ENCODE data around the gene MBNL1. TPM values are rescaled to one million over a fixed set of nuclear protein-coding genes. Genes with fewer than 3 reads are reported as not detected.

The MBNL1 gene
- total and polyA plus RNA-seq, 2 of the 4 experiments (the other 2 are of a cell fraction): 127 to 664 TPM

DNA sequence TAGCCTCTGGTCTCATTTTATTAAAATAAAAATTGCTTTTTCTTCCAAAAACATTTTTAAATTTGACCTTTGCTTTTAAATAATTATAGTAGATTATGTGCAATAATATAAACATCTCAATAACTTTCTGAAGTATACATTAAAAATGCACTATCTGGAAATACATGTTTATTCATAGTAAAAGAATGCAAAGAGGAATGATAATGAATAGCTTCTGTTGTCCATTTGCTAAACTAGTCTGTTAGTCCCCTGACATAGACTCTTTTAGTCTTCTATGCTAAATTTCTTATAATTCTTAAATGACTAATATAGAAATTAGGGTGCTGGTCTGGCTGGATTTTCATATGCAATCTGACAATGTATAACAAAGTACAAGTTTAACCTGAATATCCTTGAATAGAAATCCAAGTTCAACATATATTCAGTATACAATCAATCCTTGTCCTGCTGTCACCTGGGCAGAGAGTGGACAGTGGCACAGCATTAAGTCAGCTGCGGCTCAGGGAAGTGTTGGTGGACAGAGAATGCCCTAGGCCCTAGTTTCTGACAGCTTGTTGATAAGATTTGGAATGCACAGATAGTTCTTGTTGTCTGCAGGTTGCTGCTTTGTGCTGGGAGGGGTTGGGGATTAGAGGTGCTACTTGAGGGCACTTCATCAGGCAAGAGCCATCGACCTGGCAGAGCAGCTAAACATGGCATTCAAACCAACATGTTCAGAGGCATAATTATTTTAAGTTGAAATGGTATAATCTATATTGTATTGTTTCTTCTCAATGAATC is 161.7 kb downstream of the MBNL1 start:
- no TSS peak for BruUV-seq (replicated peaks)
- H3K4me3 ChIP-seq (ENCODE audit: insufficient read depth, low read depth, low read length): no peak overlapping the region
- 0 out of 3 replicates have a peak overlapping the region, but pooled peaks have one; percentile 71 for H2BK15ac ChIP-seq (ENCODE audit: low read depth, low read length)
- peak overlapping the region; percentile 60 for H2AK9ac ChIP-seq (replicated peaks; ENCODE audit: low read depth, low read length, poor library complexity)
- intact Hi-C loops (cut with micrococcal nuclease) (no loop called here), in situ Hi-C loops (cut with MboI; ENCODE audit: low sequenced_read_pairs) (no loop called here), dilution Hi-C loops (cut with HindIII; ENCODE audit: low sequenced_read_pairs, unreplicated experiment) (no loop called here)
- H3K4me2 ChIP-seq (ENCODE audit: low read depth, low read length): no peak overlapping the region
- ChIA-PET CTCF (interaction anchor here (1.5 to 1.6 kb wide), 2 partner anchors 10 to 14 kb away, joined by 4 to 6 read pairs; no protein-coding TSS in a partner anchor), POLR2A (ENCODE audit: unreplicated experiment) (no interaction called here)
- H4K5ac ChIP-seq (ENCODE audit: low read depth, low read length): peak overlapping the region; percentile 44; the same call in 1 of the 2 replicates
- peak overlapping the region; percentile 11; the same call in 1 of the 2 replicates for H3K4ac ChIP-seq (ENCODE audit: low read depth, low read length)
- H3K9ac ChIP-seq (ENCODE audit: low read depth, low read length): 0 out of 2 replicates have a peak overlapping the region, but pooled peaks have one; percentile 16
- no peaks in the 10 kb centered on the region for H3K27me3 ChIP-seq (ENCODE audit: control insufficient read depth, insufficient read depth, low read length)
- H2BK5ac ChIP-seq (ENCODE audit: low read depth, low read length, poor library complexity, severe bottlenecking): peak overlapping the region; percentile 78
- peaks cover 9% of the 10 kb centered on the region for H3K36me3 ChIP-seq (ENCODE audit: control insufficient read depth, insufficient read depth, low read length)
- no peak overlapping the region for H2AFZ ChIP-seq (replicated peaks; ENCODE audit: low read length, poor library complexity)
- H2BK120ac ChIP-seq (ENCODE audit: low read depth, low read length): peak overlapping the region; percentile 39
- H3K9me1 ChIP-seq (ENCODE audit: insufficient read depth, low read length): peaks cover 4% of the 10 kb centered on the region
- H3K18ac ChIP-seq (ENCODE audit: low read depth, low read length): no peak overlapping the region
- H4K91ac ChIP-seq (ENCODE audit: insufficient read depth, low read depth, low read length): peak overlapping the region; percentile 74
- H2AK5ac ChIP-seq (ENCODE audit: low read depth, low read length): peak overlapping the region; percentile 52; the same call in 1 of the 2 replicates
- no peak overlapping the region for H3K56ac ChIP-seq (ENCODE audit: extremely low read depth, insufficient read depth, low read length)
- H2BK20ac ChIP-seq (ENCODE audit: low read depth, low read length): peak overlapping the region; percentile 74; the same call in 1 of the 2 replicates
- H3K4me1 ChIP-seq (ENCODE audit: control insufficient read depth, insufficient read depth, low read length): peaks cover 8% of the 10 kb centered on the region
- peak overlapping the region; percentile 48 for H3K14ac ChIP-seq (replicated peaks; ENCODE audit: low read depth, low read length)
- WGBS, 2 experiments (ENCODE audit: extremely low coverage in 2 of 2, insufficient read length in 1 of 2): 80% methylated on average over 1 of the region's 2 CpGs; no CpG with 5 or more reads in 1 of the 2 experiments
- H4K20me1 ChIP-seq (ENCODE audit: insufficient read depth, low read length): peaks cover 21% of the 10 kb centered on the region
- H3K9me3 ChIP-seq (ENCODE audit: control insufficient read depth, insufficient read depth, low read length): peaks cover 2% of the 10 kb centered on the region; the same call in 1 of the 2 replicates
- H3K27ac ChIP-seq (ENCODE audit: insufficient read depth, low read length): peak overlapping the region; percentile 86
- H3K23ac ChIP-seq (ENCODE audit: low read depth, low read length): peak overlapping the region; percentile 93
- ATAC-seq (ENCODE audit: low read depth) (0 out of 2 replicates have a peak, but pooled peaks have one; percentile 40), DNase-seq (no peak)
- H3K79me1 ChIP-seq (ENCODE audit: low read depth in 1 of 2, low read length in 2 of 2): peaks cover 19 to 52% of the 10 kb centered on the region in 2 experiments; a peak in 3 of 4 replicates
- no peak overlapping the region for H4K8ac ChIP-seq (ENCODE audit: low read depth in 2 of 2, low read length in 2 of 2)
- TF ChIP-seq BHLHE40 (IDR thresholded peaks at IDR 0.05; ENCODE audit: low read depth, low read length) (no peak), FOS (IDR thresholded peaks at IDR 0.05; ENCODE audit: low read depth, low read length) (no peak)
